CD4-positive, alpha-beta T cell treated with Interleukin-21 for 1 hour (primary cell): ENCODE results near the gene JAZF1.

Source experiments
- DNase-seq: peaks from one replicate; pipeline ENCODE4 v3.0.0-alpha.2; 2020

Gene JAZF1

DNA sequence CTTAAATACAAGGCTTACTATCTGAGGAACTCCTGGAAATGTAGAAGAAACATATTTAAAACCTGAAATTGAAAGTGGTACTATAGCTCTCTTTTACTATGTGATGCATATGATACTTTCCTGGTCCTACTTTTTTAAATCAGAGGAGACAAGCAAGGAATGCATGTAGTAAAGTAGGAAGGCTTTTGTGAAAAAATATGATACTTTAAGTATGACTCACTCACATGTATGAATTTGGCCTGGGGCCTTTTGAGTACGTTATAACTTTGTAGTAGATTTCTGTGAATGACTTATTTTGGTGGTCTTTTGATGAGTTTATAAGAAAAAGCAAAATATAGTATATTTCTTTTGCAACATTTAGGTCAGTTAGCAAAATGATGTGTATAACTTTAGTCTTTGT is 386.8 kb downstream of the JAZF1 start:
- no peak for DNase-seq

DNA sequence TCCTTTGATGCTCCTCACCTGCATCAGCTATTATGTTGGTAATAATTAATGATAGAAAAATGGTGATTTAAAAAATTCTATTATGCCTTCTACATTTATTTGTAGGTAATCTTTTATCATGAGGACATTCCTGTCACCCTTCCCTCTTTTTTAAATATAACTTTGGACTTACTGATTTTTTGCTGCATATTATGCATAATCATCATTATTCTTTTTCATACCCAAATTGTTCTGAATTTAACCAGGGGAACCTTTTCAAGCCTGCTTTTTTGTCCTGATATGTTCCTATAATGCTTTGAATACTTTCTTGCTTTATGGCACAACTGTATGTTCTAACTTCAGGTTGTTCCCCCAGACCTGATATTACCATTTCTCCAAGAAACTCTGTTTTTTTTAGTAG is 392.2 kb downstream of the JAZF1 start:
- no peak for DNase-seq

DNA sequence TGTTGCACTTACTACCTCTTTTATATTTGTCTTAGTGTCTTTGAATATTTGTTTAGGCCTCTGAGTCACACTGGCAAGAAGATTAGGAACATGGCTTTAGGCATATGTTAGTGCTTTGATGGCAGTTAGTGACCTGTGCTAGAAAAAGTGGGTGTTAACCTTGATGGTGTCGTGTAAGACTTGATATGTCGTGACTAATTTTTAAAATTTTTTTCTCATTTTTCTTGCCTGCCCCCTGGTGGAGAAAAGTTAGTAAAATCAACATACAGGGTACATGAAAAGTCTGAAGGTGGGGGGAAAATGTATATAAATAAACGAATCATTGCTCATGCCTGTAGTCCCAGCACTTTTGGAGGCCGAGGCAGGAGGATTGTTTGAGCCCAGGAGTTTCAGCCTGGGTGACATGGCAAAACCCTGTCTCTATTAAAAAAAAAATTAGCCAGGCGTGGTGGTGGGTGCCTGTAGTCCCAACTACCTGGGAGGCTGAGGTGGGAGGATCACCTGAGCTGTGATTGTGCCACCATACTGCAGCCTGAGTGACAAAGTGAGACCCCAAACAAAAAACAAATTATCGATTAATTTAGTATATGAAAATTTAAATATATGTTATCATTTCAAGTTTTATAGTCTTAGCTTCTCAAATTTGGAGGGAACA is 396.1 kb downstream of the JAZF1 start:
- peak; percentile 66 for DNase-seq

DNA sequence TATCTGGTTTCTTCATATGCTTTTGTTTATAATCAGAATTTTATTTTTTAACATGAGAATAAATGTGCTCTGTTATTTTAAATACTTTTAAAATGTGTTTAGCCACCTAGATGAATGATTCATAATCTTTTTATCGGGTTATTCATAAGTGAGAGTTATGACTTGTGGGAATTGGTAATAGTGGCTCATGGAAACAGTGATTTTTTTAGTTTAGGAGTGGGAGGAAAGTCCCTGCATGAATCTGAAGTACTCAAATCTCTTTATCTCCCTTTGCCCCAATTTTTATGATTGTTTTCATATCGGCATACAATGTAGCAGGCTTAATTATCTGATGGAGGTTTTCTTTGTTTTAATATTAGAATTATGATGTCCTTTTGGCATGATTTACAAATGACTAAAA is 397.7 kb downstream of the JAZF1 start:
- DNase-seq: no peak

DNA sequence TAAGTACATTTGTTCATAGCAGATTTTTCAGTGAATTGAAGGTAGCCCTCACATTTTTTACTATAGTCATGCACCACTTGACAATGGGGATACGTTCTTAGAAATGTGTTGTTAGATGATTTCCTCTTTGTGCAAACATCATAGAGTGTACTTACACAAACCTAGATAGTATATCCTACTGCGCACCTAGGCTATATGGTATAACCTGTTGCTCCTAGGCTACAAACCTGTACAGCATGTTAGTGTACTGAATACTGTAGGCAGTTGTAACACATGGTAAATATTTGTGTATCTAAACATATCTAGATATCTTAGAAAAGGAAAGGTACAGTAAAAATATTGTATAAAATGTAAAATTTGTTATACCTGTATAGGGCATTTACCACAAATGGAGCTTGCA is 399.4 kb downstream of the JAZF1 start:
- no peak for DNase-seq
